ENCODE results near the gene IGSF22.
"Not testable (repeated sequence)": the region's sequence is repeated elsewhere in the genome, so short reads cannot be mapped to it uniquely, and the experiment has no call there.

IGSF22 gene

GRCh38 chr11:18681949-18682348, 44.0 kb downstream of the IGSF22 start:
- not testable (repeated sequence) for DNase-seq

- no peak for DNase-seq
These were observed 48.4 kb downstream of the IGSF22 start for GRCh38 chr11:18677560-18677959.

- DNase-seq, result no peak
These were observed 49.2 kb downstream of the IGSF22 start for GRCh38 chr11:18676803-18677202.

- DNase-seq, result not testable (repeated sequence)
These were observed 53.8 kb downstream of the IGSF22 start for GRCh38 chr11:18672209-18672608.

GRCh38 chr11:18671246-18671645, 54.7 kb downstream of the IGSF22 start:
- no peak for DNase-seq

GRCh38 chr11:18669711-18670110, 56.3 kb downstream of the IGSF22 start:
- no peak for DNase-seq

- no peak for DNase-seq
These were observed 56.8 kb downstream of the IGSF22 start for GRCh38 chr11:18669219-18669596.

GRCh38 chr11:18668131-18668530, 57.9 kb downstream of the IGSF22 start:
- DNase-seq, result no peak

- DNase-seq, result not testable (repeated sequence)
These were observed 60.6 kb downstream of the IGSF22 start for GRCh38 chr11:18665353-18665872.

GRCh38 chr11:18657673-18658072, 68.3 kb downstream of the IGSF22 start:
- DNase-seq, result no peak

Data from NCI-H1417 treated with DMSO at 0.1 percent for 48 hours (cell line).